GM23338 (cell line): ENCODE results near the gene PEAK3. TPM values are rescaled to one million over a fixed set of nuclear protein-coding genes. Genes with fewer than 3 reads are reported as not detected.

Experiments
- ATAC-seq: fragments of 200-7000 bp; cut with Tn5 transposase; 3 replicates; pipeline ENCODE4 v1.9.1; 2020
- DNase-seq: peaks from one replicate; pipeline ENCODE4 v3.0.0-alpha.2; 2015; ENCODE audit warnings: low spot score
- H2AFZ ChIP-seq: fragments of 200-600 bp; sonication (generic); 2 replicates; pipeline ENCODE4 v1.8.0; 2016; ENCODE audit warnings: antibody characterized with exemption, mild to moderate bottlenecking, moderate library complexity
- H3F3A ChIP-seq: fragments of 200-600 bp; sonication (generic); replicated peaks from 2 replicates; pipeline ENCODE4 v1.8.0; 2017; ENCODE audit warnings: antibody characterized with exemption, mixed run types, low read depth
- H3K27ac ChIP-seq: fragments of 200-600 bp; sonication (generic); 2 replicates; pipeline ENCODE4 v1.6.1; 2016; ENCODE audit warnings: low read depth
- H3K27me3 ChIP-seq: fragments of 200-600 bp; sonication (generic); 2 replicates; pipeline ENCODE4 v1.8.0; 2016; ENCODE audit warnings: mild to moderate bottlenecking, mixed run types, moderate library complexity; ENCODE audit not compliant: insufficient read depth
- H3K36me3 ChIP-seq: fragments of 200-600 bp; sonication (generic); 2 replicates; pipeline ENCODE4 v1.8.0; 2016; ENCODE audit warnings: mild to moderate bottlenecking; ENCODE audit not compliant: insufficient read depth
- H3K4me1 ChIP-seq: fragments of 200-600 bp; sonication (generic); 2 replicates; pipeline ENCODE4 v1.8.0; 2016; ENCODE audit warnings: mild to moderate bottlenecking, moderate library complexity; ENCODE audit not compliant: insufficient read depth
- H3K4me2 ChIP-seq: fragments of 200-600 bp; sonication (generic); 2 replicates; pipeline ENCODE4 v1.7.1; 2017; ENCODE audit warnings: mixed run types
- H3K4me3 ChIP-seq: fragments of 200-600 bp; sonication (generic); 2 replicates; pipeline ENCODE4 v1.6.1; 2016; ENCODE audit warnings: mixed run types
- H3K79me2 ChIP-seq: fragments of 200-600 bp; sonication (generic); replicated peaks from 2 replicates; pipeline ENCODE4 v1.8.0; 2017; ENCODE audit warnings: mild to moderate bottlenecking; ENCODE audit not compliant: insufficient read depth
- H3K9me2 ChIP-seq: fragments of 200-600 bp; sonication (generic); 2 replicates; pipeline ENCODE4 v1.8.0; 2017; ENCODE audit not compliant: insufficient read depth
- H4K20me1 ChIP-seq: fragments of 200-600 bp; sonication (generic); replicated peaks from 2 replicates; pipeline ENCODE4 v1.8.0; 2017; ENCODE audit warnings: mild to moderate bottlenecking; ENCODE audit not compliant: insufficient read depth
- H3K27ac Mint-ChIP-seq: 2 replicates; pipeline ENCODE4 v1.8.0; 2020; ENCODE audit warnings: inconsistent platforms, mild to moderate bottlenecking, moderate library complexity, mixed read lengths
- H3K27me3 Mint-ChIP-seq: 3 replicates; pipeline ENCODE4 v1.8.0; 2022; ENCODE audit warnings: low read depth, mild to moderate bottlenecking, moderate library complexity, mixed read lengths, inconsistent platforms; ENCODE audit not compliant: insufficient read depth, poor library complexity
- H3K36me3 Mint-ChIP-seq: 3 replicates; pipeline ENCODE4 v1.8.0; 2021; ENCODE audit warnings: low read depth, mild to moderate bottlenecking, inconsistent platforms, moderate library complexity, mixed read lengths
- H3K4me1 Mint-ChIP-seq: 3 replicates; pipeline ENCODE4 v1.8.0; 2020; ENCODE audit warnings: mild to moderate bottlenecking, inconsistent platforms, mixed read lengths
- H3K4me3 Mint-ChIP-seq: 3 replicates; pipeline ENCODE4 v1.8.0; 2021; ENCODE audit warnings: moderate library complexity, mild to moderate bottlenecking, inconsistent platforms, mixed read lengths
- H3K9me3 Mint-ChIP-seq: 3 replicates; pipeline ENCODE4 v1.8.0; 2020; ENCODE audit warnings: moderate library complexity, mild to moderate bottlenecking, inconsistent platforms, mixed read lengths
- CREB1 ChIP-seq: fragments of 250-450 bp; sonication (Bioruptor Pico); IDR thresholded peaks from 2 replicates; pipeline ENCODE4 v1.5.0; 2020; ENCODE audit warnings: low read depth, mild to moderate bottlenecking, moderate library complexity
- CTCF ChIP-seq, 2 experiments: fragments of 200-600 bp in 1 of 2; sonication (generic) in 1 of 2; conservative IDR thresholded peaks; 2 replicates each; pipeline versions ENCODE4 v1.5.1 to v1.6.1; 2016 to 2017; ENCODE audit warnings: antibody characterized with exemption in 2 of 2, low read depth in 2 of 2, mild to moderate bottlenecking in 2 of 2, moderate library complexity in 1 of 2
- ETS1 ChIP-seq: IDR thresholded peaks from 2 replicates; pipeline ENCODE4 v1.6.1; 2016; ENCODE audit warnings: antibody characterized with exemption
- EZH2 ChIP-seq: fragments of 200-600 bp; sonication (generic); IDR thresholded peaks from one replicate; pipeline ENCODE4 v1.8.0; 2017; ENCODE audit warnings: antibody characterized with exemption, mild to moderate bottlenecking, low read depth; ENCODE audit not compliant: unreplicated experiment
- EZH2phosphoT487 ChIP-seq: fragments of 200-600 bp; sonication (generic); IDR thresholded peaks from one replicate; pipeline ENCODE4 v1.8.1; 2018; ENCODE audit warnings: antibody characterized with exemption; ENCODE audit not compliant: unreplicated experiment
- JUNB ChIP-seq: IDR thresholded peaks from one replicate; pipeline ENCODE4 v1.6.1; 2016; ENCODE audit warnings: antibody characterized with exemption; ENCODE audit not compliant: unreplicated experiment
- NANOG ChIP-seq: IDR thresholded peaks from 2 replicates; pipeline ENCODE4 v1.6.1; 2016; ENCODE audit warnings: antibody characterized with exemption, borderline replicate concordance
- POLR2AphosphoS5 ChIP-seq: IDR thresholded peaks from 2 replicates; pipeline ENCODE4 v1.6.1; 2016; ENCODE audit warnings: antibody characterized with exemption, low read depth
- REST ChIP-seq: IDR thresholded peaks from one replicate; pipeline ENCODE4 v1.6.1; 2018; ENCODE audit warnings: antibody characterized with exemption; ENCODE audit not compliant: unreplicated experiment
- STAT1 ChIP-seq: IDR thresholded peaks from one replicate; pipeline ENCODE4 v1.6.1; 2016; ENCODE audit warnings: antibody characterized with exemption; ENCODE audit not compliant: unreplicated experiment
- ZNF114 ChIP-seq: fragments of 250-450 bp; sonication (Bioruptor Pico); IDR thresholded peaks from 2 replicates; pipeline ENCODE4 v1.5.0; 2020; ENCODE audit warnings: mild to moderate bottlenecking, moderate library complexity
- ZNF331 ChIP-seq: fragments of 250-450 bp; sonication (Bioruptor Pico); IDR thresholded peaks from 2 replicates; pipeline ENCODE4 v1.5.0; 2020; ENCODE audit warnings: low read depth, mild to moderate bottlenecking, moderate library complexity
- ZNF462 ChIP-seq: fragments of 250-450 bp; sonication (Bioruptor Pico); IDR thresholded peaks from 2 replicates; pipeline ENCODE4 v1.5.0; 2020; ENCODE audit warnings: mild to moderate bottlenecking, moderate library complexity
- polyA plus RNA-seq: library from polyadenylated mRNA; unstranded; fragments of >200 nt; fragmentation: Nextera tagmentation; extraction: Ambion mirVana; gene quantifications from 2 replicates; pipeline ENCODE4 v1.2.1, GENCODE V29; 2016
- total RNA-seq: library from RNA; depleted of rRNA; stranded (reverse); fragments of >200 nt; shearing (Covaris generic); gene quantifications from 2 replicates; pipeline ENCODE4 v1.2.3, GENCODE V29; 2014

Gene PEAK3
- total and polyA plus RNA-seq, 2 experiments from 2014 or later: not detected

- Histone ChIP-seq H3K36me3 (peaks cover 4% of the 10 kb centered on the region; the same call in 1 of the 2 replicates), H3K9me2 (no peaks in the 10 kb centered on the region), H4K20me1 (peaks cover 14% of the 10 kb centered on the region), H2AFZ (no peak overlapping the region), H3K27ac (no peak overlapping the region), H3K4me1 (peaks cover 12% of the 10 kb centered on the region), H3K4me3 (no peak overlapping the region), H3K4me2 (no peak overlapping the region), H3K27me3 (peaks cover 7% of the 10 kb centered on the region; the same call in 1 of the 2 replicates), H3K79me2 (peaks cover 19% of the 10 kb centered on the region), H3F3A (peaks cover 30% of the 10 kb centered on the region)
- Mint-ChIP-seq H3K9me3 (peaks cover 7% of the 10 kb centered on the region; the same call in 2 of the 3 replicates), H3K27ac (no peak overlapping the region), H3K36me3 (peaks cover 25% of the 10 kb centered on the region), H3K4me1 (peaks cover 18% of the 10 kb centered on the region), H3K4me3 (no peak overlapping the region; the same call in 2 of the 3 replicates), H3K27me3 (peaks cover 21% of the 10 kb centered on the region)
- TF ChIP-seq CTCF (conservative IDR thresholded peaks at IDR 0.05; ENCODE audit: low read depth in 2 of 2): no peak
- TF ChIP-seq NANOG: no peak
- no peak for TF ChIP-seq EZH2phosphoT487
- TF ChIP-seq CREB1 (CRISPR knock-in tag): no peak
- TF ChIP-seq ETS1: no peak
- TF ChIP-seq ZNF462 (CRISPR knock-in tag): no peak
- TF ChIP-seq POLR2AphosphoS5: no peak
- TF ChIP-seq ZNF114 (CRISPR knock-in tag): no peak
- TF ChIP-seq JUNB: no peak
- TF ChIP-seq STAT1: no peak
- no peak for TF ChIP-seq REST
- TF ChIP-seq EZH2: no peak
- no peak for TF ChIP-seq ZNF331 (CRISPR knock-in tag)
- no peak for DNase-seq
- no peak for ATAC-seq
Observed at GRCh38 chr19:2277138-2277537, 4.8 kb downstream of the PEAK3 start.
